CD14-positive monocyte (primary cell): ENCODE data around the gene CNDP2. TPM values are rescaled to one million over a fixed set of nuclear protein-coding genes. Genes with fewer than 3 reads are reported as not detected.

Source experiments
- DNase-seq, 3 donors: peaks; one replicate each; pipeline ENCODE4 v3.0.0-alpha.2; 2011 to 2022
- H2AFZ ChIP-seq: 2 replicates; pipeline ENCODE4 v1.6.0; 2012; ENCODE audit warnings: mild to moderate bottlenecking, low read depth, low read length, inconsistent platforms; ENCODE audit not compliant: insufficient read depth, poor library complexity, severe bottlenecking
- H3K27ac ChIP-seq, 2 donors: 1 replicate in 1 of 2; 2 replicates in 1 of 2; pipeline ENCODE4 v1.5.1; 2012 to 2013; ENCODE audit warnings: low read length in 2 of 2, control low read depth in 1 of 2, inconsistent platforms in 1 of 2, low read depth in 1 of 2, mild to moderate bottlenecking in 1 of 2
- H3K27me3 ChIP-seq, 2 donors: one replicate each; pipeline versions ENCODE4 v1.6.0 to v1.6.1; 2011 to 2013; ENCODE audit warnings: low read length in 2 of 2; ENCODE audit not compliant: control insufficient read depth in 2 of 2, insufficient read depth in 2 of 2
- H3K36me3 ChIP-seq, 2 donors: replicated peaks in 1 of 2; 1 replicate in 1 of 2; 2 replicates in 1 of 2; pipeline versions ENCODE4 v1.5.1 to v1.6.1; 2012 to 2013; ENCODE audit warnings: low read length in 2 of 2, control low read depth in 1 of 2, inconsistent platforms in 1 of 2, mild to moderate bottlenecking in 1 of 2; ENCODE audit not compliant: insufficient read depth in 2 of 2, control insufficient read depth in 1 of 2
- H3K4me1 ChIP-seq, 2 donors: 1 replicate in 1 of 2; 2 replicates in 1 of 2; pipeline versions ENCODE4 v1.5.1 to v1.6.1; 2012 to 2013; ENCODE audit warnings: low read length in 2 of 2, control low read depth in 1 of 2, inconsistent platforms in 1 of 2, mild to moderate bottlenecking in 1 of 2, moderate library complexity in 1 of 2; ENCODE audit not compliant: insufficient read depth in 2 of 2, control insufficient read depth in 1 of 2
- H3K4me2 ChIP-seq: replicated peaks from 2 replicates; pipeline ENCODE3; 2012; ENCODE audit warnings: low read length, moderate library complexity, mild to moderate bottlenecking; ENCODE audit not compliant: poor library complexity, severe bottlenecking; ENCODE audit errors: extremely low read depth
- H3K4me3 ChIP-seq, 3 experiments: fragments of 200-600 bp in 1 of 3; sonication (generic) in 1 of 3; replicated peaks in 1 of 3; 1 replicate in 2 of 3; 2 replicates in 1 of 3; pipeline ENCODE4 v1.5.1; 2011 to 2013; ENCODE audit warnings: low read length in 3 of 3, mild to moderate bottlenecking in 3 of 3, control low read depth in 2 of 3, low read depth in 2 of 3, inconsistent platforms in 1 of 3, moderate library complexity in 1 of 3
- H3K79me2 ChIP-seq: 2 replicates; pipeline ENCODE4 v1.6.0; 2012; ENCODE audit warnings: mild to moderate bottlenecking, control low read depth, inconsistent platforms, low read length, moderate library complexity; ENCODE audit not compliant: insufficient read depth
- H3K9ac ChIP-seq: 2 replicates; pipeline ENCODE4 v1.6.0; 2017; ENCODE audit warnings: low read length, mild to moderate bottlenecking; ENCODE audit not compliant: insufficient read depth, poor library complexity, severe bottlenecking
- H3K9me3 ChIP-seq, 2 donors: replicated peaks in 1 of 2; 1 replicate in 1 of 2; 2 replicates in 1 of 2; pipeline versions ENCODE4 v1.5.1 to v1.6.1; 2012 to 2013; ENCODE audit warnings: low read length in 2 of 2, control low read depth in 1 of 2; ENCODE audit not compliant: control insufficient read depth in 1 of 2, insufficient read depth in 1 of 2
- H4K20me1 ChIP-seq: 2 replicates; pipeline ENCODE4 v1.6.0; 2012; ENCODE audit warnings: mild to moderate bottlenecking, low read length, control low read depth, moderate library complexity; ENCODE audit not compliant: insufficient read depth
- H3K27ac Mint-ChIP-seq, 7 donors: one replicate each; pipeline ENCODE4 v1.8.0; 2020; ENCODE audit warnings: mild to moderate bottlenecking in 7 of 7, mixed read lengths in 7 of 7, moderate library complexity in 6 of 7, inconsistent platforms in 2 of 7
- H3K27me3 Mint-ChIP-seq, 3 donors: one replicate each; pipeline ENCODE4 v1.8.0; 2021 to 2022; ENCODE audit warnings: low read depth in 3 of 3, mild to moderate bottlenecking in 3 of 3, mixed read lengths in 3 of 3, moderate library complexity in 3 of 3, inconsistent platforms in 1 of 3
- H3K36me3 Mint-ChIP-seq, 2 donors: one replicate each; pipeline ENCODE4 v1.8.0; 2020; ENCODE audit warnings: mixed read lengths in 2 of 2, inconsistent platforms in 1 of 2, mild to moderate bottlenecking in 1 of 2
- H3K4me1 Mint-ChIP-seq: one replicate; pipeline ENCODE4 v1.8.0; 2020; ENCODE audit warnings: mild to moderate bottlenecking, mixed read lengths
- H3K4me3 Mint-ChIP-seq, 2 donors: one replicate each; pipeline ENCODE4 v1.8.0; 2020; ENCODE audit warnings: mild to moderate bottlenecking in 2 of 2, mixed read lengths in 2 of 2, moderate library complexity in 1 of 2
- H3K9me3 Mint-ChIP-seq, 7 donors: one replicate each; pipeline ENCODE4 v1.8.0; 2020 to 2022; ENCODE audit warnings: mixed read lengths in 7 of 7, mild to moderate bottlenecking in 6 of 7, moderate library complexity in 6 of 7, inconsistent platforms in 2 of 7
- CTCF ChIP-seq: fragments of 200-600 bp; IDR thresholded peaks from one replicate; pipeline ENCODE4 v1.8.0; 2022; ENCODE audit warnings: antibody characterized with exemption, mild to moderate bottlenecking
- WGBS: methylation state at CpG from one replicate; pipeline ENCODE4 v1.1.5; 2013; ENCODE audit warnings: missing lambda C conversion rate; ENCODE audit not compliant: insufficient coverage; 5-methylcytosine and 5-hydroxymethylcytosine counted together
- intact Hi-C, 2 donors: fragments of 100-400 bp; cut with micrococcal nuclease; formaldehyde crosslinking; loops; one replicate each; pipeline versions ENCODE4 v1.15.0 to v1.15.1; 2023
- polyA plus RNA-seq, 3 donors: library from polyadenylated mRNA; depleted of rRNA in 1 of 3; unstranded in 2 of 3; stranded (reverse) in 1 of 3; fragments of 300-500 nt in 2 of 3; fragments of >200 nt in 1 of 3; fragmentation: Illumina TruSeq in 2 of 3; gene quantifications; 1 replicate in 2 of 3; 2 replicates in 1 of 3; pipeline ENCODE4 v1.2.3, GENCODE V29; 2012 to 2021

The CNDP2 gene
- polyA plus RNA-seq, 3 donors: 103 to 186 (median 122) TPM

GRCh38 chr18:74571895-74572680 is 75.9 kb downstream of the CNDP2 start:
- WGBS: 97% methylated on average over 7 of the region's 12 CpGs
- intact Hi-C loops: no loop called here

GRCh38 chr18:74573053-74573452 is 76.9 kb downstream of the CNDP2 start:
- H3K9ac ChIP-seq: no peak overlapping the region
- DNase-seq: no peak
- peaks cover 1 to 11% (median 8%) of the 10 kb centered on the region in 3 donors for H3K27me3 Mint-ChIP-seq
- H3K27ac Mint-ChIP-seq: no peak overlapping the region
- peaks cover 6 to 8% of the 10 kb centered on the region in 2 donors for H3K4me1 ChIP-seq
- no peaks in the 10 kb centered on the region for H3K36me3 Mint-ChIP-seq
- H3K27ac ChIP-seq: no peak overlapping the region
- TF ChIP-seq CTCF: peak; percentile 18
- H3K79me2 ChIP-seq: no peaks in the 10 kb centered on the region
- no peak overlapping the region for H2AFZ ChIP-seq
- intact Hi-C loops: no loop called here
- no peaks in the 10 kb centered on the region for H3K36me3 ChIP-seq
- H3K4me2 ChIP-seq: no peak overlapping the region
- H3K4me3 ChIP-seq: no peak overlapping the region
- no peaks in the 10 kb centered on the region for H3K9me3 ChIP-seq
- peaks cover 0 to 1% (median 0%) of the 10 kb centered on the region in 7 donors for H3K9me3 Mint-ChIP-seq
- no peak overlapping the region for H3K4me3 Mint-ChIP-seq
- H3K27me3 ChIP-seq: peaks cover 5% of the 10 kb centered on the region in 2 donors
- peaks cover 16% of the 10 kb centered on the region for H3K4me1 Mint-ChIP-seq
- H4K20me1 ChIP-seq: no peaks in the 10 kb centered on the region

More at GRCh38 chr18:74571895-74572680, 75.9 kb downstream of the CNDP2 start:
- peaks cover 0 to 1% (median 0%) of the 10 kb centered on the region in 7 donors for H3K9me3 Mint-ChIP-seq
- Histone ChIP-seq H3K36me3 (no peaks in the 10 kb centered on the region), H3K4me1 (peaks cover 12 to 15% of the 10 kb centered on the region in 2 donors), H3K9me3 (no peaks in the 10 kb centered on the region), H3K27me3 (peaks cover 5% of the 10 kb centered on the region in 2 donors), H3K9ac (no peak overlapping the region), H3K27ac (no peak overlapping the region), H3K4me3 (no peak overlapping the region), H3K79me2 (no peaks in the 10 kb centered on the region), H4K20me1 (no peaks in the 10 kb centered on the region), H3K4me2 (no peak overlapping the region), H2AFZ (no peak overlapping the region)
- peak overlapping the region in 2 of 7 donors; percentile 26 to 63 for H3K27ac Mint-ChIP-seq
- no peaks in the 10 kb centered on the region for H3K36me3 Mint-ChIP-seq
- no peak for TF ChIP-seq CTCF
- H3K4me3 Mint-ChIP-seq: no peak overlapping the region
- H3K27me3 Mint-ChIP-seq: peaks cover 5 to 11% (median 7%) of the 10 kb centered on the region in 3 donors
- no peak for DNase-seq
- peaks cover 20% of the 10 kb centered on the region for H3K4me1 Mint-ChIP-seq

Other genes starting within 250 kb of the CNDP2 start
- gene CYB5A, start 204.4 kb upstream of the CNDP2 start, polyA plus RNA-seq: 10 to 100 TPM; 19.0 to 27.6 (median 22.4) TPM
- gene C18orf63, start 180.5 kb upstream of the CNDP2 start, polyA plus RNA-seq: not detected
- gene DIPK1C, start 39.1 kb upstream of the CNDP2 start, polyA plus RNA-seq: not detected
- gene CNDP1, start 38.1 kb downstream of the CNDP2 start, polyA plus RNA-seq: not detected
- 1 to 10 TPM; 1.3 to 3.6 (median 1.6) TPM for gene ZNF407, start 101.5 kb downstream of the CNDP2 start, polyA plus RNA-seq